ENCODE data around the gene SORBS2.

Gene SORBS2

GRCh38 chr4:185672151-185672550, 139.8 kb downstream of the SORBS2 start:
- no peak for DNase-seq (ENCODE audit: low read depth in 3 of 3)

GRCh38 chr4:185671496-185671895, 140.5 kb downstream of the SORBS2 start:
- no peak for DNase-seq (ENCODE audit: low read depth in 3 of 3)

- no peak for DNase-seq (ENCODE audit: low read depth in 3 of 3)
Observed at GRCh38 chr4:185671066-185671465, 140.9 kb downstream of the SORBS2 start.

GRCh38 chr4:185669288-185669687, 142.7 kb downstream of the SORBS2 start:
- no peak for DNase-seq (ENCODE audit: low read depth in 3 of 3)

GRCh38 chr4:185666156-185666555, 145.8 kb downstream of the SORBS2 start:
- DNase-seq (ENCODE audit: low read depth in 3 of 3) = no peak

- no peak for DNase-seq (ENCODE audit: low read depth in 3 of 3)
Observed at GRCh38 chr4:185665655-185666054, 146.3 kb downstream of the SORBS2 start.

GRCh38 chr4:185664481-185664880, 147.5 kb downstream of the SORBS2 start:
- DNase-seq (ENCODE audit: low read depth in 3 of 3) = no peak

- DNase-seq (ENCODE audit: low read depth in 3 of 3) = no peak
Observed at GRCh38 chr4:185662030-185662778, 149.8 kb downstream of the SORBS2 start.

GRCh38 chr4:185660340-185660739, 151.7 kb downstream of the SORBS2 start:
- no peak for DNase-seq (ENCODE audit: low read depth in 3 of 3)

- DNase-seq (ENCODE audit: low read depth in 3 of 3) = no peak
Observed at GRCh38 chr4:185657699-185658098, 154.3 kb downstream of the SORBS2 start.

GRCh38 chr4:185657183-185657582, 154.8 kb downstream of the SORBS2 start:
- no peak for DNase-seq (ENCODE audit: low read depth in 3 of 3)

GRCh38 chr4:185656467-185656931, 155.5 kb downstream of the SORBS2 start:
- DNase-seq (ENCODE audit: low read depth in 3 of 3) = no peak

- no peak for DNase-seq (ENCODE audit: low read depth in 3 of 3)
Observed at GRCh38 chr4:185654965-185655554, 156.9 kb downstream of the SORBS2 start.

- DNase-seq (ENCODE audit: low read depth in 3 of 3) = no peak
Observed at GRCh38 chr4:185654311-185654710, 157.7 kb downstream of the SORBS2 start.

- DNase-seq (ENCODE audit: low read depth in 3 of 3) = no peak
Observed at GRCh38 chr4:185651851-185652250, 160.1 kb downstream of the SORBS2 start.

GRCh38 chr4:185651137-185651677, 160.8 kb downstream of the SORBS2 start:
- DNase-seq (ENCODE audit: low read depth in 3 of 3) = no peak

- no peak for DNase-seq (ENCODE audit: low read depth in 3 of 3)
Observed at GRCh38 chr4:185648631-185649030, 163.4 kb downstream of the SORBS2 start.

- no peak for DNase-seq (ENCODE audit: low read depth in 3 of 3)
Observed at GRCh38 chr4:185645403-185645802, 166.6 kb downstream of the SORBS2 start.

GRCh38 chr4:185644408-185644807, 167.6 kb downstream of the SORBS2 start:
- no peak for DNase-seq (ENCODE audit: low read depth in 3 of 3)

- no peak for DNase-seq (ENCODE audit: low read depth in 3 of 3)
Observed at GRCh38 chr4:185642907-185643306, 169.1 kb downstream of the SORBS2 start.

- DNase-seq (ENCODE audit: low read depth in 3 of 3) = no peak
Observed at GRCh38 chr4:185640811-185641675, 171.0 kb downstream of the SORBS2 start.
